Hippocampal formation (tissue), 2 donors: ENCODE results near the gene CD200.
"Not testable (repeated sequence)": the region's sequence is repeated elsewhere in the genome, so short reads cannot be mapped to it uniquely, and the experiment has no call there.

Experiments
- DNase-seq, 2 donors: peaks; one replicate each; lab custom pipeline; 2025; lab: John Stamatoyannopoulos, UW

Gene CD200

GRCh38 chr3:112390783-112391641 is 58.1 kb downstream of the CD200 start:
- peak; percentile 61 to 94 for DNase-seq

- DNase-seq = no peak
Measured at GRCh38 chr3:112391648-112392047, 58.7 kb downstream of the CD200 start.

DNA sequence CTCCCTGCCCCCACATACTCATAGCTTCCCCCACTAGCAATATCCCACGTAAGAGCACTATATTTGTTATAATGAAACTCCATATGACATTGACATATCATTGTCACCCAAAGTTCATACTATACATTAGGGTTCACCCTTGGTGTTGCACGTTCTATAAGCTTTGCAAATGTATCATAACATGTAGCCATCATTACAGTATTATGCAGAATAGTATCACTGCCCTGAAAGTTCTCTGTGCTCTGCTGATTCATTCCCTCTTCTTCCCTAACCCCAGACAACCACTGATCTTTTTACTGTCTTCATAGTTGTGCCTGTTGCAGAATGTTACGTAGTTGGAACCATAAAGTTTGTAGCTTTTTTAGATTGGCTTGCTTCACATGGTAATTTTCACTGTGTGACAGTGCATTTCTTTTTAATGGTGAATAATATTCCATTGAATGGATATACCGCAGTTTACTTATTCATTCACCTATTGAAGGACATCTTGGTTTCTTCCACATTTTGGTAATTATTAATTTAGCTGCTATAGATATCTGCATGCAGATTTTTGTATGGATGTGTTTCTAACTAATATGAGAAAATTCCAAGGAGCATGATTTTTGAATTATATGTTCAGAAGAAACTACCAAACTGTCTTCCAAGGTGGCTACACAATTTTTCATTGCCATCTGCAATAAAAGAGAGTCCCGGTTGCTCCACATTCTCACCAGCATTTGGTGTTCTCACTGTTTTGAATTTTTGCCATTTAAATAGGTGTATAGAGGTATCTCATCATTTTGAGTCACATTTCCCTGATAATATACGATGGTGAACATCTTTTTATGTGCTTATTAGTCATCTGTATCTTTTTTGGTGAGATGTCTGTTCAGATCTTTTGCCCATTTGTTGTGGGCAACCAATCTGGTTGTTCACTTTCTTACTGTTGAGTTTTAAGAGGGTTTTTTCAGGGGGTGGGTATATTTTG is 59.7 kb downstream of the CD200 start:
- DNase-seq = no peak

- no peak for DNase-seq
Measured at GRCh38 chr3:112393360-112393728, 60.4 kb downstream of the CD200 start.

- DNase-seq = no peak
Measured at GRCh38 chr3:112394003-112394640, 61.2 kb downstream of the CD200 start.

- DNase-seq = no peak
Measured at GRCh38 chr3:112395181-112395895, 62.4 kb downstream of the CD200 start.

DNA sequence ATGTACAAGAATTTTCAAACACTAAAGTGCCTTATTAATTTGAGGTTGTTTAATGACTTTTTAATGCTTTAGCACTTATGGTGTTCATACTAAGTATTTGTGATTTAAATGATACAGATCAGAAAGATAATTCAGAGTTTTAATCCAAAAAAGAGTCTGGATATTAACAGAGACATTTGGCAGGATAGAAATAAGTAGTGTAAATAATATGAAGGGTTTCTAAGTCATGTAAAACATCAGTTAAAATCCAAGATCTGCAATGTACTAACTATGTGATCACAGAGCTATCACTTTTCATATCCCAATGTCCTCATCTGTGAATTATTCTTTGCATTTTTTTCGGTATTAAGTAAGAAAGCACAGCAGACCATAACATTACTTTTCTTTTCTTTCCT is 62.9 kb downstream of the CD200 start:
- no peak for DNase-seq

DNA sequence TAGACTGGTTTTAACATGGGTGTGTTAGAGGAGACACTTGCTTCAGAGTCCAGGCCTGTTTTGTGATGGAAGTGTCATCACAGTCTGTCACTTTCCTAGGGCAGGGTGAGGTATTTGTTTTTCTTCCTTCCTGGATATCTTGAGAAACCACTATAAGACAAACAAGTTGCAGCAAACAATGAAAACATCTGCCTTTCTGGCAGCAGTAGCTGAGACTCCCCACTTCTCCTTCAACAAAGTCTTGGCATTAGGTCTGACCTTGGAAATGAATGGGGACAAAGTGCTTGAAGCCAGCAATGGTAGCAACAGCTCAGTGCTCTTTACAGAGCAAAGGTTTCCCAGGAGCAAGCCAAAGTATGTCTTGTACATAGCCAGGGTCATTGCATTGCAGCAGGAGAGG is 64.6 kb downstream of the CD200 start:
- no peak for DNase-seq

- DNase-seq = no peak
Measured at GRCh38 chr3:112399064-112399463, 66.1 kb downstream of the CD200 start.

DNA sequence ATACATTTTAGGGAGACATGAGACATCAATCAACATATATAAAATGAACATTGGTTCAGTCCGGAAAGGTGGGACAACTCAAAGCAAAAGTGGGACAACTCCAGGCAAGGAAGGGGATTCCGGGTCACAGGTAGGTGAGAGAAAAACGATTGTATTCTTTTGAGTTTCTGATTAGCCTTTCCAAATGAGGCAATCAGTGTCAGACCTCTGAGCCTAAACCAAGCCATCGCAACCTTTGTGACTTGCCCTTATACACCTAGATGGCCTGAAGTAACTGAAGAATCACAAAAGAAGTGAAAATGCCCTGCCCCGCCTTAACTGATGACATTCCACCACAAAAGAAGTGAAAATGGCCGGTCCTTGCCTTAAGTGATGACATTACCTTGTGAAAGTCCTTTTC is 66.6 kb downstream of the CD200 start:
- DNase-seq = not testable (repeated sequence)

- not testable (repeated sequence) for DNase-seq
Measured at GRCh38 chr3:112400317-112400716, 67.4 kb downstream of the CD200 start.

DNA sequence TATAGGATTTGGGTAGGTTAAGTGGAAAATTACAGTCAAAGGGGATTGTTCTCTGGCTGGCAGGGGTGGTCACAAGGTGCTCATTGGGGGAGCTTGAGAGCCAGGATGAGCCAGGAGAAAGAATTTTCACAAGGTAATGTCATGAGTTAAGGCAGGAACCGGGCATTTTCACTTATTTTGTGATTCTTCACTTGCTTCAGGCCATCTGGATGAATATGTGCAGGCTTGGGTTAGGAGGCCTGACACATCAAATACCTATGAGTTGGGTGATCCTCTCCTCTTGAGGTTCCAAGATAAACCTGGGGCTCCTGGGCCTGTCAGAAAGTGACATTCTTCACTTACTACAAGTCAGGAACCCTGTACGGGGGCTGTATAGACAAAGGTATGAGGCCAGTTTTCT is 68.7 kb downstream of the CD200 start:
- DNase-seq = no peak

DNA sequence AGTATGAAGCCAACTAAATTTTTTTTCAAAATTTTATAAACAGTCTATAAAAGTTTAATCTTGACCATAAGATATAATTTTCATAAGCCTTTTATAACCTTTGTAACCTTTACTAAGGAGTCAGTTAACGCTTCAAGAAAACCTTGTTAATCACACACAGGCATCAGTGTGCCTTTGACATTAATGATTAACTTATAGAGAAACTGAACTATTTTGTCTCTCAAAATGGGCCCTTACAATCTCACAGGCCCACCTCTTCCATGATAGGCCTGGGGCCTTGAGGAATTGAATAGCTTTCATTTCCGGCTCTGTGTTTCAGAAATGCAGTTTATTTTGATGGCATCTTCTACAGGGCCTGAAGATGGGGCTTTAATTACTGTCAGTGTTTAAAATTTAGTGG is 70.1 kb downstream of the CD200 start:
- DNase-seq = no peak

DNA sequence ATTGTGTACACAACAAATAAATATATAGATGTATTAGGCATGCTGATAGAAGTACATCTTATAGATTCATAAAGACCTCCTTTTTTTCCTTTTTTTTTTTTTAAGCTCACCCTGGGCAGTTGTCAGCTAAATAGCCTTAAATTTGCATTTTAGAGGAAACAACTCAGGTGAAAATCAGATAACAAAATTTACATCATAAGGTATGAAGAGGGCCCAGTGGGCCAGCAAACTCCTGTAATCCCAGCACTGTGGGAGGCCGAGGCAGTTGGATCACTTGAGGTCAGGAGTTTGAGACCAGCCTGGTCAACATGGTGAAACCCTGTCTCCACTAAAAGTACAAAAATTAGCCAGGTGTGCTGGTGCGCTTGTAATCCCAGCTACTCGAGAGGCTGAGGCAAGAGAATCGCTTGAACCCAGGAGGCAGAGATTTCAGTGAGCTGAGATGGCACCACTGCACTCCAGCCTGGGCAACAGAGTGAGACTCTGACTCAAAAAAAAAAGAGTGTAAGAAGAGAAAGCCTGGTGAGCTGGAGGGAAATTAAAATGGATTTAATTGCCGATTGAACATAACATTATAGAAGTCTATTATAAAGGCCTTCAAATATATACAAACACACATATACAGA is 72.1 kb downstream of the CD200 start:
- DNase-seq = not testable (repeated sequence)

DNA sequence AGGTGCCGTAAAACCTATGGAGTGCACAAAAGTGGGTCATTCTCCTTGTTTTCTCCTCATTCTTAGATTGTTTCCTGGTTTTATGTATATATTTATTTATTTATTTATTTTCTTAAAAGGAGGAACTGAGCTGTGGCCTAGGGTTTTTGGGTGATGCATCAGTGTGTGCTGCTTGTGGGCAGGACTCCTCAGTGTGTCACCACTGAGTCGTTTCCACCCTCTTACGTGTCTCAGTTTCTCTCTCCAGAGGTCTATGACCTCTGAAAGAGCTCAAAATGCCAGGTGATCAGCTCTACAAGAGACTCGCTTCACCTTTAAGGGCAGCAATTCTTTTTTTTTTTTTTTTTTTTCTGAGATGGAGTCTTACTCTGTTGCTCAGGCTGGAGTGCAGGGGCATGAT is 72.9 kb downstream of the CD200 start:
- DNase-seq = no peak

DNA sequence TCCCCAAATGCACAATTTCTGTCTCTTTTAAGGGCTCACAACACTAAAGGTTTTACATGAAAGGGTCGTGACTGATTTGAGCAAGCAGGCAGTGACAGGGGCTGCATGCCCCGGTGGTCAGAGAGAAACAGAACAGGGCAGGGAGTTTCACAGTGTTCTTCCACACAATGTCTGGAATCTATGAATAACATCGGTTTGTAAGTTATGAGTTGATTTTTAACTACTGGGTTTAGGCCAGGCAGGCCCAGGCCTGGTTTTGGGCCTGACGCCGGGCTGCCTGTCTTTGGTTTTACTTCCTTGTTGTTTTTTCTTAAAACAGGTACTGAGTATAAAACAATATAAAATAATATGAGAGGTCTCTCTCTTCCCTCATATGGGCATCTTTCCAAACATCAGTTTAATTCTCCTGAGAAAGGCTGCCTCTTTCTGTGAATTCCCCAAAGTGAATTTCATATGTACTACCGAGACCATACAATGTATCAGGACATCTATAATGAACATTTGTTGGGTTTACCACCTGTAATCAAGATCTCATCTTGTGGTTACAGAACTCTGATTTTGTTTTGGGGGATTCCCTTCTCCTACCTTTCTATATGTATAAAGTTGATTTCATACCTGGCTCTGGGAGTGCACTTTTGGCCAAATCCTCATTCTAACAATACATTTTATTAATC is 74.4 kb downstream of the CD200 start:
- DNase-seq = no peak

- no peak for DNase-seq
Measured at GRCh38 chr3:112407888-112408702, 75.1 kb downstream of the CD200 start.

GRCh38 chr3:112409041-112409440 is 76.1 kb downstream of the CD200 start:
- DNase-seq = no peak

- DNase-seq = no peak
Measured at GRCh38 chr3:112411425-112411824, 78.5 kb downstream of the CD200 start.
